HepG2 (cell line): Measurements from ENCODE around the gene SH3GLB2. TPM values are rescaled to one million over a fixed set of nuclear protein-coding genes. Genes with fewer than 3 reads are reported as not detected.

Source experiments
- FLYWCH1 ChIP-seq: sonication (generic); formaldehyde crosslinking; IDR thresholded peaks from 2 replicates; pipeline ENCODE4 v1.8.1; 2023; ENCODE audit warnings: mild to moderate bottlenecking, missing genetic modification reagents
- HHEX ChIP-seq: IDR thresholded peaks from 2 replicates; pipeline ENCODE4 v1.6.1; 2016; ENCODE audit warnings: control low read depth
- HOXD1 ChIP-seq: sonication (generic); formaldehyde crosslinking; IDR thresholded peaks from 2 replicates; pipeline ENCODE4 v1.5.0; 2020; ENCODE audit warnings: missing genetic modification reagents
- IRF1 ChIP-seq: sonication (generic); formaldehyde crosslinking; IDR thresholded peaks from 2 replicates; pipeline ENCODE4 v1.4.0; 2020; ENCODE audit warnings: low read depth, mild to moderate bottlenecking, missing genetic modification reagents
- IRF2 ChIP-seq: IDR thresholded peaks from 2 replicates; pipeline ENCODE4 v1.6.1; 2018; ENCODE audit warnings: missing genetic modification reagents, missing compliant biosample characterization
- MAFG ChIP-seq: sonication (generic); formaldehyde crosslinking; IDR thresholded peaks from 2 replicates; pipeline ENCODE4 v1.5.1; 2020; ENCODE audit warnings: mild to moderate bottlenecking, missing genetic modification reagents
- MIER2 ChIP-seq: IDR thresholded peaks from 2 replicates; pipeline ENCODE4 v1.6.1; 2016; ENCODE audit warnings: missing biosample characterization, missing genetic modification reagents
- MIXL1 ChIP-seq: IDR thresholded peaks from 2 replicates; pipeline ENCODE4 v1.6.1; 2016
- NFYB ChIP-seq: sonication (generic); formaldehyde crosslinking; IDR thresholded peaks from 2 replicates; pipeline ENCODE4 v1.4.0; 2020; ENCODE audit warnings: missing genetic modification reagents
- PRDM15 ChIP-seq: sonication (generic); formaldehyde crosslinking; IDR thresholded peaks from 2 replicates; pipeline ENCODE4 v1.4.0; 2020; ENCODE audit warnings: missing genetic modification reagents
- RFXAP ChIP-seq: sonication (generic); formaldehyde crosslinking; IDR thresholded peaks from 2 replicates; pipeline ENCODE4 v1.4.0; 2020; ENCODE audit warnings: missing genetic modification reagents, borderline replicate concordance
- ZMYM3 ChIP-seq: sonication (generic); formaldehyde crosslinking; IDR thresholded peaks from 2 replicates; pipeline ENCODE4 v1.5.1; 2020; ENCODE audit warnings: mild to moderate bottlenecking, missing genetic modification reagents
- ZNF124 ChIP-seq: sonication (generic); formaldehyde crosslinking; IDR thresholded peaks from 2 replicates; pipeline ENCODE4 v1.4.0; 2020; ENCODE audit warnings: missing genetic modification reagents
- ZNF275 ChIP-seq: sonication (generic); formaldehyde crosslinking; IDR thresholded peaks from 2 replicates; pipeline ENCODE4 v1.8.0; 2022; ENCODE audit warnings: missing genetic modification reagents, mild to moderate bottlenecking, inconsistent platforms, borderline replicate concordance
- ZNF335 ChIP-seq: sonication (generic); formaldehyde crosslinking; IDR thresholded peaks from 2 replicates; pipeline ENCODE4 v1.4.0; 2020; ENCODE audit warnings: missing genetic modification reagents
- ZNF382 ChIP-seq: sonication (generic); formaldehyde crosslinking; IDR thresholded peaks from 2 replicates; pipeline ENCODE4 v1.5.0; 2020; ENCODE audit warnings: missing genetic modification reagents, mild to moderate bottlenecking, borderline replicate concordance
- ZNF562 ChIP-seq: sonication (generic); formaldehyde crosslinking; IDR thresholded peaks from 2 replicates; pipeline ENCODE4 v1.8.0; 2022; ENCODE audit warnings: missing genetic modification reagents, borderline replicate concordance
- ZNF660 ChIP-seq: sonication (generic); formaldehyde crosslinking; IDR thresholded peaks from 2 replicates; pipeline ENCODE4 v1.5.1; 2020; ENCODE audit warnings: mild to moderate bottlenecking, low read depth, missing genetic modification reagents, borderline replicate concordance
- ZNF670 ChIP-seq: sonication (generic); formaldehyde crosslinking; IDR thresholded peaks from 2 replicates; pipeline ENCODE4 v1.8.0; 2022; ENCODE audit warnings: mild to moderate bottlenecking, missing genetic modification reagents, borderline replicate concordance
- ZNF792 ChIP-seq: IDR thresholded peaks from 2 replicates; pipeline ENCODE4 v1.6.1; 2016
- ZNF83 ChIP-seq: sonication (generic); formaldehyde crosslinking; IDR thresholded peaks from 2 replicates; pipeline ENCODE4 v1.4.0; 2020; ENCODE audit warnings: missing genetic modification reagents, mild to moderate bottlenecking, borderline replicate concordance
- ZSCAN12 ChIP-seq: sonication (generic); formaldehyde crosslinking; IDR thresholded peaks from 2 replicates; pipeline ENCODE4 v1.9.0; 2021; ENCODE audit warnings: mild to moderate bottlenecking, missing genetic modification reagents
- ZUFSP ChIP-seq: sonication (generic); formaldehyde crosslinking; IDR thresholded peaks from 2 replicates; pipeline ENCODE4 v1.9.0; 2021; ENCODE audit warnings: missing genetic modification reagents, mild to moderate bottlenecking, borderline replicate concordance
- polyA plus RNA-seq, 8 experiments: library from polyadenylated mRNA; depleted of rRNA in 3 of 8; stranded (reverse) in 7 of 8; unstranded in 1 of 8; fragments of >200 nt; fragmentation: Illumina TruSeq in 4 of 8; extraction: Trizol in 4 of 8; gene quantifications; 2 replicates each; pipeline versions ENCODE4 v1.2.1 to v1.2.3, GENCODE V29; 2011 to 2016; ENCODE audit warnings: low read depth in 4 of 8, missing spikeins in 1 of 8, mixed read lengths in 1 of 8; ENCODE audit not compliant: insufficient read depth in 1 of 8
- total RNA-seq, 5 experiments: library from RNA; depleted of rRNA; stranded (reverse); fragments of >200 nt; fragmentation: Illumina TruSeq; extraction: Trizol; gene quantifications; 2 replicates each; pipeline ENCODE4 v1.2.3, GENCODE V29; 2016; ENCODE audit warnings: low read depth in 1 of 5

The SH3GLB2 gene
- total and polyA plus RNA-seq, 2 of the 13 experiments (the other 11 are each of a cell fraction or from before 2014, with no cell fraction given): 24.0 to 40.6 TPM

GRCh38 chr9:129059796-129060785 is 32.0 kb upstream of the SH3GLB2 start (continued):
- TF ChIP-seq ZNF660 (CRISPR knock-in tag) (no peak), ZNF83 (CRISPR knock-in tag) (no peak), HOXD1 (CRISPR knock-in tag) (no peak), PRDM15 (no peak), ZSCAN12 (no peak), ZNF335 (CRISPR knock-in tag) (no peak), IRF2 (no peak), IRF1 (CRISPR knock-in tag) (no peak), ZUFSP (CRISPR knock-in tag) (no peak), ZNF382 (CRISPR knock-in tag) (no peak), ZNF124 (CRISPR knock-in tag) (no peak), ZMYM3 (CRISPR knock-in tag) (no peak), MIXL1 (no peak), MIER2 (CRISPR knock-in tag) (no peak), ZNF275 (no peak), RFXAP (CRISPR knock-in tag) (peak; percentile 60; the same call in 1 of the 2 replicates), NFYB (no peak), HHEX (no peak), FLYWCH1 (CRISPR knock-in tag) (no peak), ZNF670 (CRISPR knock-in tag) (no peak), ZNF562 (CRISPR knock-in tag) (no peak), ZNF792 (no peak), MAFG (CRISPR knock-in tag) (no peak)
